Nephron progenitor cell (in vitro differentiated cells): Measurements from ENCODE around the gene HHLA2.

ENCODE experiments used
- DNase-seq: peaks from one replicate; pipeline ENCODE4 v3.0.0; 2021
- H3K27ac Mint-ChIP-seq: 2 replicates; pipeline ENCODE4 v1.8.0; 2021; ENCODE audit warnings: mild to moderate bottlenecking, moderate library complexity, mixed read lengths
- H3K27me3 Mint-ChIP-seq: 2 replicates; pipeline ENCODE4 v1.8.0; 2021; ENCODE audit warnings: mild to moderate bottlenecking, low read depth, mixed read lengths; ENCODE audit not compliant: poor library complexity
- H3K36me3 Mint-ChIP-seq: 2 replicates; pipeline ENCODE4 v1.8.0; 2021; ENCODE audit warnings: low read depth, mixed read lengths
- H3K4me1 Mint-ChIP-seq: 2 replicates; pipeline ENCODE4 v1.8.0; 2021; ENCODE audit warnings: mixed read lengths
- H3K4me3 Mint-ChIP-seq: 2 replicates; pipeline ENCODE4 v1.8.0; 2021; ENCODE audit warnings: mild to moderate bottlenecking, moderate library complexity, mixed read lengths
- H3K9me3 Mint-ChIP-seq: 2 replicates; pipeline ENCODE4 v1.8.0; 2021; ENCODE audit warnings: mild to moderate bottlenecking, moderate library complexity, mixed read lengths
- CTCF ChIP-seq: fragments of 200-600 bp; sonication (generic); IDR thresholded peaks from 2 replicates; pipeline ENCODE4 v1.5.0; 2021; ENCODE audit warnings: antibody characterized with exemption

The HHLA2 gene

DNA sequence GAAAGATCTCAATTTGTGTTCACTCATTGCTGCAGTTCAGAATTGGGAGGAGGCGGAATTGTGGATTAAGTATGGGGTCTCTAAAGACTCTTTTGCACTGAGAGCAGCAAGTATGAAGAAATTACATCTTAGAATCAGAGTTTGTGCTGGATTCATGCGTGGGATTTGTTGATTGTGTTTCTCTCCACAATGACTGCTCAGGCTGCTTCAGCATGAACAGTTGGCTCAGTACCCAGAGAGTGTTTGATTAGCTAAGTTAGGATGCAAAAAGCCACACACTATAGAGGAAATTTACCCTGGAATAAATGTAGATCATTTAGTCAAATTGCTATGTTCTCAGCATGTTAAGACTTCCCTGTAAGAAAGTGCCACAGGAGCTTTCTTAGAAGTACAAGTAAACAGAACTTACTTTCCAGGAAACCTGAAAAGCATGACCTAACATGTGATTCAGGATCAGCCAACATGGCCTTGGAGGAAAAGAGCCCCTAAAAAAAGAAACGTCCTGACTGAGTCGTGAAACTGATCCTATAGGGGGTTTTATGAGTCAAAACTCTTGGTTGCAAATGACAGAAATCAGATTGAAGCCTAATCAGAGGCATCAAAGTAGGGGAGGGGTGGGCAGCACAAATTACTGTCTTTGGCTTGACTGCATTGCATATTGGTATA lies 32.6 kb downstream of the HHLA2 start:
- TF ChIP-seq CTCF: no peak
- no peaks in the 10 kb centered on the region for H3K36me3 Mint-ChIP-seq
- no peak for DNase-seq
- peaks cover 7% of the 10 kb centered on the region for H3K9me3 Mint-ChIP-seq
- H3K27me3 Mint-ChIP-seq: no peaks in the 10 kb centered on the region
- no peak overlapping the region for H3K27ac Mint-ChIP-seq
- H3K4me3 Mint-ChIP-seq: no peak overlapping the region
- H3K4me1 Mint-ChIP-seq: no peaks in the 10 kb centered on the region

- Mint-ChIP-seq H3K4me3 (no peak overlapping the region), H3K4me1 (no peaks in the 10 kb centered on the region), H3K27ac (no peak overlapping the region), H3K9me3 (peaks cover 7% of the 10 kb centered on the region), H3K27me3 (no peaks in the 10 kb centered on the region), H3K36me3 (no peaks in the 10 kb centered on the region)
- no peak for TF ChIP-seq CTCF
- DNase-seq: no peak
Observed at GRCh38 chr3:108329508-108329907, 33.2 kb downstream of the HHLA2 start.

- no peaks in the 10 kb centered on the region for H3K36me3 Mint-ChIP-seq
- no peaks in the 10 kb centered on the region for H3K27me3 Mint-ChIP-seq
- no peaks in the 10 kb centered on the region for H3K4me1 Mint-ChIP-seq
- no peak overlapping the region for H3K4me3 Mint-ChIP-seq
- peaks cover 7% of the 10 kb centered on the region for H3K9me3 Mint-ChIP-seq
- no peak for TF ChIP-seq CTCF
- DNase-seq: no peak
- no peak overlapping the region for H3K27ac Mint-ChIP-seq
Observed at GRCh38 chr3:108329947-108330346, 33.6 kb downstream of the HHLA2 start.

- Mint-ChIP-seq H3K9me3 (peaks cover 7% of the 10 kb centered on the region), H3K36me3 (no peaks in the 10 kb centered on the region), H3K4me3 (no peak overlapping the region), H3K27me3 (no peaks in the 10 kb centered on the region), H3K27ac (no peak overlapping the region), H3K4me1 (no peaks in the 10 kb centered on the region)
- DNase-seq: no peak
- no peak for TF ChIP-seq CTCF
Observed at GRCh38 chr3:108331792-108332191, 35.4 kb downstream of the HHLA2 start.

DNA sequence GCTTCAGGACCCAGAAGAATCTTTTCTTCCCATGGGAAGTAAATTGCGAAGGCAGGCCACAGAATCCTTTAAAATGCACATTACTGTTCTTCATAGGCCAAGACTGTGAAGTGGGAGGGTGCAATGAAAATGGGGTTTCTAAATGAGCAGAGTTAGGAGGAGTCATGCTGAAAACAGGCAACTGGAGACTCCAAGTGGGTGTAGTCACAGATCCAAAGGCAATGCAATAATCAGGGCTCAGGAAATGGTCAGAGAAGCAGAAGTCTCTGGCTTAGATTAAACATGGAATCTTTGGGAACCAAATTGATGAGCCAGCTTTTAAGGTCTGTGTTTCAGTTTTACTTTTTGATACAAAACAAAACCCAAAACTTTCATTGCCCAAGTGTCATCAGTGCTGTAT lies 37.6 kb downstream of the HHLA2 start:
- H3K4me1 Mint-ChIP-seq: no peaks in the 10 kb centered on the region
- TF ChIP-seq CTCF: no peak
- H3K27me3 Mint-ChIP-seq: peaks cover 4% of the 10 kb centered on the region
- H3K27ac Mint-ChIP-seq: no peak overlapping the region
- no peak for DNase-seq
- no peaks in the 10 kb centered on the region for H3K9me3 Mint-ChIP-seq
- no peaks in the 10 kb centered on the region for H3K36me3 Mint-ChIP-seq
- no peak overlapping the region for H3K4me3 Mint-ChIP-seq

GRCh38 chr3:108334701-108335100 lies 38.4 kb downstream of the HHLA2 start:
- H3K27ac Mint-ChIP-seq: no peak overlapping the region
- H3K36me3 Mint-ChIP-seq: no peaks in the 10 kb centered on the region
- TF ChIP-seq CTCF: no peak
- DNase-seq: no peak
- no peak overlapping the region for H3K4me3 Mint-ChIP-seq
- peaks cover 4% of the 10 kb centered on the region for H3K27me3 Mint-ChIP-seq
- no peaks in the 10 kb centered on the region for H3K4me1 Mint-ChIP-seq
- no peaks in the 10 kb centered on the region for H3K9me3 Mint-ChIP-seq
